DOHH2 (cell line): ENCODE measurements around the gene TBX3.

ENCODE experiments used
- H3F3A ChIP-seq: fragments of 200-600 bp; sonication (generic), shearing (Covaris generic); 2 replicates; pipeline ENCODE4 v1.6.0; 2016; ENCODE audit warnings: antibody characterized with exemption, mild to moderate bottlenecking; ENCODE audit not compliant: control insufficient read depth, insufficient read depth
- H3K27ac ChIP-seq: fragments of 200-600 bp; sonication (generic); 2 replicates; pipeline ENCODE4 v1.5.1; 2014; ENCODE audit warnings: low read depth, mild to moderate bottlenecking, low read length, moderate library complexity
- H3K27me3 ChIP-seq: fragments of 200-600 bp; sonication (generic); 2 replicates; pipeline ENCODE4 v1.6.1; 2014; ENCODE audit warnings: mild to moderate bottlenecking, low read length, mixed read lengths; ENCODE audit not compliant: control insufficient read depth
- H3K36me3 ChIP-seq: fragments of 200-600 bp; sonication (generic); 2 replicates; pipeline ENCODE4 v1.6.1; 2014; ENCODE audit warnings: mild to moderate bottlenecking, low read length, moderate library complexity, mixed read lengths; ENCODE audit not compliant: control insufficient read depth
- H3K4me1 ChIP-seq: fragments of 200-600 bp; sonication (generic); 2 replicates; pipeline ENCODE4 v1.6.1; 2014; ENCODE audit warnings: mild to moderate bottlenecking, low read length, mixed read lengths; ENCODE audit not compliant: control insufficient read depth
- H3K4me2 ChIP-seq: fragments of 200-600 bp; sonication (generic); 2 replicates; pipeline ENCODE4 v1.6.0; 2014; ENCODE audit warnings: mild to moderate bottlenecking, low read length, moderate library complexity
- H3K4me3 ChIP-seq: fragments of 200-600 bp; sonication (generic); 2 replicates; pipeline ENCODE4 v1.5.1; 2014; ENCODE audit warnings: mild to moderate bottlenecking, low read length, mixed read lengths
- H3K79me2 ChIP-seq: fragments of 200-600 bp; sonication (generic); 2 replicates; pipeline ENCODE4 v1.6.1; 2014; ENCODE audit warnings: mild to moderate bottlenecking, low read length, mixed read lengths; ENCODE audit not compliant: control insufficient read depth
- H3K9me2 ChIP-seq: fragments of 200-600 bp; sonication (generic); replicated peaks from 2 replicates; pipeline ENCODE4 v1.6.1; 2014; ENCODE audit warnings: mild to moderate bottlenecking, low read length, mixed read lengths; ENCODE audit not compliant: control insufficient read depth
- H3K9me3 ChIP-seq: fragments of 200-600 bp; sonication (generic); 2 replicates; pipeline ENCODE4 v1.6.1; 2014; ENCODE audit warnings: antibody characterized with exemption, low read length, mixed read lengths; ENCODE audit not compliant: control insufficient read depth, insufficient read depth
- H4K20me1 ChIP-seq: fragments of 200-600 bp; sonication (generic); 2 replicates; pipeline ENCODE4 v1.6.0; 2014; ENCODE audit warnings: low read depth, mild to moderate bottlenecking, antibody characterized with exemption, low read length, moderate library complexity; ENCODE audit not compliant: control insufficient read depth, insufficient read depth
- EZH2phosphoT487 ChIP-seq: fragments of 200-600 bp; sonication (generic); IDR thresholded peaks from 2 replicates; pipeline ENCODE4 v1.6.1; 2017; ENCODE audit warnings: borderline replicate concordance, mild to moderate bottlenecking, antibody characterized with exemption, low read length, moderate library complexity, mixed read lengths
- TF ChIP-seq, protein P1 (sequence below): fragments of 200-600 bp; sonication (generic); IDR thresholded peaks from one replicate; pipeline ENCODE4 v1.5.1; 2014; ENCODE audit warnings: antibody characterized with exemption, mild to moderate bottlenecking, low read depth, low read length; ENCODE audit not compliant: poor library complexity, severe bottlenecking

Gene TBX3

GRCh38 chr12:114692186-114693058, 8.4 kb upstream of the TBX3 start:
- H3K27me3 ChIP-seq: peaks cover 41% of the 10 kb centered on the region

DNA sequence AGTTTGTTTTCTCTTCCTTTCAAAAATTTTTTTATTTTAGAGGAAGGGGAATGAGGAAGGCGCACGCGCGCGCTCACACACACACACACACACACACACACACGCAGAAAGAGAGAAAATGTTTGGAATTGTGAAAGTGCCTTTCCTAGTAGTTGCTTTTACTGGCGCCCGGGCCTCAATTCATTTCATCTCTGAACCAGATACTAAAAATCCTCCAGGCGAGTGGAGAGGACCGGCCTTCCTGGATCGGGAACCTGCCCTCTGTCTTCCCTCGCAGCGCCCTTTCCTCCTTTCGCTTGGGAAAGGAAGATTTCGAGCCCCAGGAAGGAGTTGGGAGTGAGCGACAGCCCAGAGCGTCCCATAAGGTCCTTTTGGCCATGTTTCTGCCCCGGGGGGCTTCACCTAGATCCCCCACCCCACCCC, 7.8 kb upstream of the TBX3 start:
- Histone ChIP-seq H4K20me1 (no peaks in the 10 kb centered on the region), H3K79me2 (no peaks in the 10 kb centered on the region)
- no peak for TF ChIP-seq EZH2phosphoT487
- TF ChIP-seq, protein P1, sequence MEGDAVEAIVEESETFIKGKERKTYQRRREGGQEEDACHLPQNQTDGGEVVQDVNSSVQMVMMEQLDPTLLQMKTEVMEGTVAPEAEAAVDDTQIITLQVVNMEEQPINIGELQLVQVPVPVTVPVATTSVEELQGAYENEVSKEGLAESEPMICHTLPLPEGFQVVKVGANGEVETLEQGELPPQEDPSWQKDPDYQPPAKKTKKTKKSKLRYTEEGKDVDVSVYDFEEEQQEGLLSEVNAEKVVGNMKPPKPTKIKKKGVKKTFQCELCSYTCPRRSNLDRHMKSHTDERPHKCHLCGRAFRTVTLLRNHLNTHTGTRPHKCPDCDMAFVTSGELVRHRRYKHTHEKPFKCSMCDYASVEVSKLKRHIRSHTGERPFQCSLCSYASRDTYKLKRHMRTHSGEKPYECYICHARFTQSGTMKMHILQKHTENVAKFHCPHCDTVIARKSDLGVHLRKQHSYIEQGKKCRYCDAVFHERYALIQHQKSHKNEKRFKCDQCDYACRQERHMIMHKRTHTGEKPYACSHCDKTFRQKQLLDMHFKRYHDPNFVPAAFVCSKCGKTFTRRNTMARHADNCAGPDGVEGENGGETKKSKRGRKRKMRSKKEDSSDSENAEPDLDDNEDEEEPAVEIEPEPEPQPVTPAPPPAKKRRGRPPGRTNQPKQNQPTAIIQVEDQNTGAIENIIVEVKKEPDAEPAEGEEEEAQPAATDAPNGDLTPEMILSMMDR: no peak

More at GRCh38 chr12:114692186-114693058, 8.4 kb upstream of the TBX3 start:
- no peaks in the 10 kb centered on the region for H3K9me2 ChIP-seq
- TF ChIP-seq, protein P1: no peak
- no peak for TF ChIP-seq EZH2phosphoT487
- H3K27ac ChIP-seq: no peak overlapping the region
- no peak overlapping the region for H3K4me3 ChIP-seq
- no peaks in the 10 kb centered on the region for H3F3A ChIP-seq
- H4K20me1 ChIP-seq: no peaks in the 10 kb centered on the region
- no peaks in the 10 kb centered on the region for H3K79me2 ChIP-seq
- no peaks in the 10 kb centered on the region for H3K9me3 ChIP-seq
- H3K4me2 ChIP-seq: no peak overlapping the region
- no peaks in the 10 kb centered on the region for H3K4me1 ChIP-seq
- no peaks in the 10 kb centered on the region for H3K36me3 ChIP-seq

DNA sequence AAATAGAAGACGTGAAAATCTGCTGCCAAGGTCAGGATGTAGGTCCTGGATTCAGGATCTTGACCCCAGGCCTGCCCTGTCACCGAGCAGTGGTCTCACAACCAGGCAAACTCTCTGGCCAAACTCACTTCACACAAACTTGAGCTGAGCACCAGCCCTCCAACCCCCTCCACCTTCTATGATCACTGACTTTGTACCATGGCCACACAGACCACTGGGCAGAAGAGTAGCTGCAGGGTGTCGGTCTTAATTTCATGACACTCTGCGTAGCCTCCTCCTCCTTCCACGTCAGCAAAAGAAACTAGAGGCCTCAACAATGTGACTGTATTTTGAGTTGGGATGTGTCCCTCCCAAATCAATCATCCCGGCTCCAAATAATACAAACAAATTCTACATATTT, 7.2 kb upstream of the TBX3 start:
- Histone ChIP-seq H3K27me3 (peaks cover 41% of the 10 kb centered on the region), H3K4me2 (no peak overlapping the region), H3K36me3 (no peaks in the 10 kb centered on the region), H3K79me2 (no peaks in the 10 kb centered on the region), H4K20me1 (no peaks in the 10 kb centered on the region), H3F3A (no peaks in the 10 kb centered on the region), H3K4me3 (no peak overlapping the region), H3K9me3 (no peaks in the 10 kb centered on the region), H3K4me1 (no peaks in the 10 kb centered on the region), H3K9me2 (no peaks in the 10 kb centered on the region), H3K27ac (no peak overlapping the region)
- no peak for TF ChIP-seq EZH2phosphoT487
- TF ChIP-seq, protein P1: no peak

More for the DNA sequence above, 7.8 kb upstream of the TBX3 start:
- Histone ChIP-seq H3K4me1 (no peaks in the 10 kb centered on the region), H3K9me2 (no peaks in the 10 kb centered on the region), H3K27ac (no peak overlapping the region), H3K4me2 (no peak overlapping the region), H3K9me3 (no peaks in the 10 kb centered on the region), H3K27me3 (peaks cover 41% of the 10 kb centered on the region), H3K4me3 (no peak overlapping the region), H3F3A (no peaks in the 10 kb centered on the region), H3K36me3 (no peaks in the 10 kb centered on the region)
